ENCODE measurements around the gene LAMC2.

DNA sequence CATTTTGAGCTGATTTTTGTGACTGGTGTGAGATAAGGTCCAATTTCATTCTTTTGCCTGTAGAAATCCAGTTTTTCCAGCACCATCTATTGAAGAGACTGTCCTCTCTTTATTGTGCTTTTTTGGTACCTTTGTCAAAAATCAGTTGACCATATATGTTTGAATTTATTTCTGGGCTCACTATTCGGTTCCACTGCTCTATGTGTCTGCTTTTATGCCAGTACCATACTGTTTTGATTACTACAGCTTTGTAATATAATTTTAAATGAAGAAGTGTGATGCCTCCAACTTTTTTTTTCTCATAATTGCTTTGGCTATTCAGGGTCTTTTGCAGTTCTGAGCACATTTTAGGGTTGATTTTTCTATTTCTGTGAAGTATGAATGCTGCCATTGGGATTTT lies 69.0 kb downstream of the LAMC2 start:
- no peak for TF ChIP-seq POLR2A (IDR thresholded peaks at IDR 0.05)
- no peak for TF ChIP-seq CTCF (IDR thresholded peaks at IDR 0.05)

All from prostate gland (tissue), 2 donors.